Measurements from ENCODE around the gene HCK.
"Not testable (repeated sequence)": the region's sequence is repeated elsewhere in the genome, so short reads cannot be mapped to it uniquely, and the experiment has no call there.

HCK gene

DNA sequence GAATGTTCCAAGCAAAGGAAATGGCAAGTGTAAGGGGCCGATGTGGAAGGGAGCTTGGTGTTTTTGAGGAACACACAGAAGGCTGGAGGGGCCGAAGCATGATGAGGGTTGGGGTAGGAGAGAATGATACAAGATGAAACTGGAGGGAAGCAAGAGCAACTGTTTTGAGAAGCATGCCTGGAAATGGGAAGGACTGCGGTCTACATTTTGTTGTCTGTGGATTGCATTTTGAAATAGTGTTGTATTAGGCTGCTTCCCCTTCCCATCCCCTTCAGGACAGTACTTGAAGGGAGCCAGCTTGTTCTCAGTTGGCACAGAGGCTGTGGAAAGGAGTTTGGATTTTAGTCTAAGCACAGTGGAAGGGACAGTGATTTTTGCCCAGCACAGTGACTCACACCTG, 59.7 kb downstream of the HCK start:
- Histone ChIP-seq H3K36me3 (ENCODE audit: control insufficient read depth, insufficient read depth, low read length) (no peaks in the 10 kb centered on the region), H3K4me3 (ENCODE audit: insufficient read depth, low read depth, low read length, poor library complexity, severe bottlenecking) (no peak overlapping the region), H3K27ac (ENCODE audit: insufficient read depth, low read length, poor library complexity, severe bottlenecking) (no peak overlapping the region), H3K4me1 (ENCODE audit: control insufficient read depth, insufficient read depth, low read length, poor library complexity, severe bottlenecking) (peaks cover 15% of the 10 kb centered on the region), H3K9me3 (ENCODE audit: control insufficient read depth, low read length) (no peaks in the 10 kb centered on the region), H3K27me3 (replicated peaks; ENCODE audit: control insufficient read depth, insufficient read depth, low read length, poor library complexity, severe bottlenecking) (no peaks in the 10 kb centered on the region)
- DNase-seq = no peak

DNA sequence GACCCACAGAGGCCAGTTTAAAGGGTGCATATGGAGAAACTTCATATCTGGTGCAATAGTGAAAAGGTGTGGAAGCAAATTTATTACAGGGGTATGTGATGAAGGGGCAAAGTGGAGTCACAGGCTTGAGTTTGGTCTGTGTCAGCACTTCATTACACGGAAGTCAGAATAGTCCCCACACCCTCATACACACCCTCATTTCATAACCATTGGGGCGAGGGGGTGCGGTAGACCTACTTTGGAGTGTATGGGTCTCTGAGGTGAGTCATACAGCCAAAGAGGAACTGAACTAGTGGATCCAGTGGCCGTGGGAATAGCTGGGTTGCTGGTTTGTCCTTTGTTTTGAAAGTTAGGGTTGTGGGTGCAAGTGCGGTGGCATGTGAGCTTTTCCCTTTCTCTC, 60.8 kb downstream of the HCK start:
- Histone ChIP-seq H3K27ac (ENCODE audit: insufficient read depth, low read length, poor library complexity, severe bottlenecking) (no peak overlapping the region), H3K4me3 (ENCODE audit: insufficient read depth, low read depth, low read length, poor library complexity, severe bottlenecking) (no peak overlapping the region), H3K4me1 (ENCODE audit: control insufficient read depth, insufficient read depth, low read length, poor library complexity, severe bottlenecking) (peaks cover 15% of the 10 kb centered on the region), H3K36me3 (ENCODE audit: control insufficient read depth, insufficient read depth, low read length) (no peaks in the 10 kb centered on the region), H3K9me3 (ENCODE audit: control insufficient read depth, low read length) (no peaks in the 10 kb centered on the region), H3K27me3 (replicated peaks; ENCODE audit: control insufficient read depth, insufficient read depth, low read length, poor library complexity, severe bottlenecking) (no peaks in the 10 kb centered on the region)
- no peak for DNase-seq

DNA sequence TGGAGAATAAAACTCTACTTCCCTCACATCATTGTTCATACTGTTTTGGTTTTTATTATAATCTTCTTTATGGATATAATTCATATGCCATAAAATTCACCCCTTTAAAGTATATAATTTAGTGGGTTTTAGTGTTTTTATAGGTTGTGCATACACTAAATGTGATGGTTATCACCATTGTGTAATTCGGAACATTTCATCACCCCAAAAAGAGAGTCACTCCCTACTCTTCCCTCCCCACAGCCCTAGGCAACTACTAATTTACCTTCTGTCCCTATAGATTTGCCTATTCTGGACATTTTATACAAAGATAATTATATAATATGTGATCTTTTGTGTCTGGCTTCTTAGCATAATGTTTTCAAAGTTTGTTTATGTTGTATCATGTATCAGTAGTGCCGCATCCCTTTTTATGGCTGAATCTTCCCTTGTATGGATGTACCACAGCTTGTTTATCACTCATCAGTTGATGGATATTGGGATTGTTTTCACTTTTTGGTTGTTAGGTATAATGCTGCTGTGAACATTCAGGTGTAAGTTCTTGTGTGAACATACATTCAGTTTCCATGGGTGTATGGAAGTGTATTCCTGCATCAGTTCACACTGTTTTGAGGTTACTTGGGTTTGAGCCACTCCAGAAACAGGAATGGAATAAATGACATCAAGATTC, 61.7 kb downstream of the HCK start:
- H3K4me3 ChIP-seq (ENCODE audit: insufficient read depth, low read depth, low read length, poor library complexity, severe bottlenecking) = no peak overlapping the region
- peaks cover 15% of the 10 kb centered on the region for H3K4me1 ChIP-seq (ENCODE audit: control insufficient read depth, insufficient read depth, low read length, poor library complexity, severe bottlenecking)
- no peaks in the 10 kb centered on the region for H3K36me3 ChIP-seq (ENCODE audit: control insufficient read depth, insufficient read depth, low read length)
- no peak overlapping the region for H3K27ac ChIP-seq (ENCODE audit: insufficient read depth, low read length, poor library complexity, severe bottlenecking)
- DNase-seq = no peak
- H3K9me3 ChIP-seq (ENCODE audit: control insufficient read depth, low read length) = no peaks in the 10 kb centered on the region
- no peaks in the 10 kb centered on the region for H3K27me3 ChIP-seq (replicated peaks; ENCODE audit: control insufficient read depth, insufficient read depth, low read length, poor library complexity, severe bottlenecking)

DNA sequence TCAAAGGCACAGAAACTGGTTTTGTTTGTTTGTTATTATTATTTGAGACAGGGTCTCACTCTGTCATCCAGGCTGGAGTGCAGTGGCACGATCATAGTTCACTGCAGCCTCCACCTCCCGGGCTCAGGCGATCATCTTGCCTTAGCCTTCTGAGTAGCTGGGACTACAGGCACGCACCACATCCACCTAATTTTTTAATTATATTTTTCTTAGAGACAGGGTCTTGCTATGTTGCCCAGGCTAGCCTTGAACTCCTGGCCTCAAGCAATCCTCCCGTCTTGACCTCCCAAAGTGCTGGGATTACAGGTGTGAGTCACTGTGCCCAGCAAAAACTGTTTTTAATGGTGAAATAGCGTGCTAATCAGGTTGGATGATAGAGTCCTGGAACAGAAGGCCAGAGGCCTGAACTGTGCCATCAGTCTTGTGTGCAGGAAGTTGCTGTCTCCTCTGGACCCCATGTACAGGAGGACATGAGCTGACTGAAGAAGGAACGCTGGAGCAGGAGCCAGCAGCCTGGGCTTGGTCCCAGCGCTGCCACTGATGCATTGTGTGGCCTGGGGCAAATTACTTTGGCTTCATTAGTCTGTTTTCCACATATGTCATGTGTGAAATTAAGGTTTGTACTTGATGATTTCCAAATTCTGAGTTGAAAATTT, 62.4 kb downstream of the HCK start:
- Histone ChIP-seq H3K36me3 (ENCODE audit: control insufficient read depth, insufficient read depth, low read length) (no peaks in the 10 kb centered on the region), H3K9me3 (ENCODE audit: control insufficient read depth, low read length) (no peaks in the 10 kb centered on the region), H3K27ac (ENCODE audit: insufficient read depth, low read length, poor library complexity, severe bottlenecking) (no peak overlapping the region), H3K27me3 (replicated peaks; ENCODE audit: control insufficient read depth, insufficient read depth, low read length, poor library complexity, severe bottlenecking) (no peaks in the 10 kb centered on the region), H3K4me3 (ENCODE audit: insufficient read depth, low read depth, low read length, poor library complexity, severe bottlenecking) (no peak overlapping the region), H3K4me1 (ENCODE audit: control insufficient read depth, insufficient read depth, low read length, poor library complexity, severe bottlenecking) (peaks cover 15% of the 10 kb centered on the region)
- no peak for DNase-seq

DNA sequence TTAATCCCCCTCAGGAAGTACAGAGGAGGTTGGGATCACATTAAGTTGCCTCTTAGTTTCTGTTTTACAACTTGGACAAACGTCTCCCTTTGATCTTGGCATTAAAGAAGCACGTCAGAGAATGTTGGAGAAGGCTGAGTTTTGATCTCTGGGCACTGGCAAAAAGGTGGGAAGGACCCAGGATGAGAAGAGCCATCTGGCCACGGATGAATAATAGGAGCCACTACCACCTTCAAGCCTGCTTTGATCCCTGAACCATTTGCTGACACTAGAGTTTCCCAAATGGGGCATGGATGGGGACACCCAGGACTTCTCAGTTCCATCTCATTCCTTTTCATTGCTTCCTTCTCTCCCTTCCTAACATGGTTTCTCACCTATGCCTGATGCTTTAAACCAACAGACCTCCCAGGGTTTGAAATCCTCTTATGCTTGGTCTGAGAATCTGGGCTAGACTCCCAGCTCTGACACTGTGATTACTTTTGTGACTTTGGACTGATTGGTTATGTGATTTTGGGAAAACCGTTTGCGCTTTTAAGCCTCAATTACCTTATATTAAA, 63.2 kb downstream of the HCK start:
- no peaks in the 10 kb centered on the region for H3K9me3 ChIP-seq (ENCODE audit: control insufficient read depth, low read length)
- peaks cover 11% of the 10 kb centered on the region for H3K4me1 ChIP-seq (ENCODE audit: control insufficient read depth, insufficient read depth, low read length, poor library complexity, severe bottlenecking)
- DNase-seq = no peak
- H3K4me3 ChIP-seq (ENCODE audit: insufficient read depth, low read depth, low read length, poor library complexity, severe bottlenecking) = no peak overlapping the region
- H3K27ac ChIP-seq (ENCODE audit: insufficient read depth, low read length, poor library complexity, severe bottlenecking) = no peak overlapping the region
- no peaks in the 10 kb centered on the region for H3K27me3 ChIP-seq (replicated peaks; ENCODE audit: control insufficient read depth, insufficient read depth, low read length, poor library complexity, severe bottlenecking)
- H3K36me3 ChIP-seq (ENCODE audit: control insufficient read depth, insufficient read depth, low read length) = no peaks in the 10 kb centered on the region

DNA sequence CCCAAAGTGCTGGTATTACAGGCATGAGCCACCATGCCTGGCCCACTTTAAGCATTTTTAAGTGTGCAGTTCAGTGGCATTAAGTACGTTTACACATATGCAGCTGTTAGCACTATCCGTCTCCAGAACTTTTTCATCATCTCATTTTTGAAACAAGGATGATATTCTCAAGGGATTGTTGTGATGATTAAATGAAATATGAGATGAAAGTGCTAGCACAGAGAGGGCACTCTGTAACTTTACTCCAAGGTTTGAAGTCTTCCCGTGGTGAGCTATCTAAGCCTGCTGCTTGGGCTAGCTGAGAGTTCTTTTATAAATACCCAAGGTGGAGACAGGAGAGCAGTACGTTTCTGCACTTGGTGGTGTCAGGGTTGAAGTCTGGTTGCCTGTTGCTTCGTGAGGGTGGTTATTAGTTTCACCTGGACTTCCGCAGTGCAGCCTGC, 64.1 kb downstream of the HCK start:
- Histone ChIP-seq H3K4me1 (ENCODE audit: control insufficient read depth, insufficient read depth, low read length, poor library complexity, severe bottlenecking) (peaks cover 7% of the 10 kb centered on the region), H3K27ac (ENCODE audit: insufficient read depth, low read length, poor library complexity, severe bottlenecking) (no peak overlapping the region), H3K36me3 (ENCODE audit: control insufficient read depth, insufficient read depth, low read length) (no peaks in the 10 kb centered on the region), H3K9me3 (ENCODE audit: control insufficient read depth, low read length) (no peaks in the 10 kb centered on the region), H3K4me3 (ENCODE audit: insufficient read depth, low read depth, low read length, poor library complexity, severe bottlenecking) (no peak overlapping the region), H3K27me3 (replicated peaks; ENCODE audit: control insufficient read depth, insufficient read depth, low read length, poor library complexity, severe bottlenecking) (no peaks in the 10 kb centered on the region)
- no peak for DNase-seq

DNA sequence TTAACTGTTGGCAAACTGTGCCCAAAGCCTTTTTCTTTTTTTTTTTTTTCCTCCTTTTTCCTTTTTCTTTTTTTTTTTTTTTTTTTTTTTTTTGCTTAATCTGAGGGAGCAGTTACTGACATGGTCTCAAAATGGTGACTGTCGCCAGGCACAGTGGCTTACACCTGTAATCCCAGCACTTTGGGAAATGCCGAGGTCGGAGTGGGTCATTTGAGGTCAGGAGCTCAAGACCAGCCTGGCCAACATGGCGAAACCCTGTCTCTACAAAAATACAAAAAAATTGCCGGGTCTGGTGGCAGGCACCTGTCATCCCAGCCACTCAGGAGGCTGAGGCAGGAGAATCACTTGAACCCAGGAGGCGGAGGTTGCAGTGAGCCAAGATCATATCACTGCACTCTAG, 64.8 kb downstream of the HCK start:
- not testable (repeated sequence) for H3K36me3 ChIP-seq (ENCODE audit: control insufficient read depth, insufficient read depth, low read length); DNase-seq; H3K27me3 ChIP-seq (replicated peaks; ENCODE audit: control insufficient read depth, insufficient read depth, low read length, poor library complexity, severe bottlenecking); H3K9me3 ChIP-seq (ENCODE audit: control insufficient read depth, low read length); H3K4me1 ChIP-seq (ENCODE audit: control insufficient read depth, insufficient read depth, low read length, poor library complexity, severe bottlenecking); H3K4me3 ChIP-seq (ENCODE audit: insufficient read depth, low read depth, low read length, poor library complexity, severe bottlenecking); H3K27ac ChIP-seq (ENCODE audit: insufficient read depth, low read length, poor library complexity, severe bottlenecking)

DNA sequence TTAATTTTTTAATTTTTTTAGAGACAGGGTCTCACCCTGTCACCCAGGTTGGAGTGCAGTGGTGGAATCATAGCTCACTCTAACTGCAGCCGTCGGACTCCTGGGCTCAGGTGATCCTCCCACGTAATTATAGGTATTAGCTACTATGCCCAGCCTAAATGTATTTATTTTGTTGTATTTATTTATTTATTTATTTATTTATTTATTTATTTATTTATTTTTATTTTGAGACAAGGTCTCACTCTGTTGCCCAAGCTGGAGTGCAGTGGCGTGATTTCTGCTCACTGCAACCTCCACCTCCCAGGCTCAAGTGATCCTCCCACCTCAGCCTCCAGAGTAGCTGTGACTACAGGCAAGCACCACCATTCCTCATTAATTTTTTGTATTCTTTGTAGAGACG, 66.4 kb downstream of the HCK start:
- H3K4me3 ChIP-seq (ENCODE audit: insufficient read depth, low read depth, low read length, poor library complexity, severe bottlenecking); DNase-seq; H3K36me3 ChIP-seq (ENCODE audit: control insufficient read depth, insufficient read depth, low read length); H3K27me3 ChIP-seq (replicated peaks; ENCODE audit: control insufficient read depth, insufficient read depth, low read length, poor library complexity, severe bottlenecking); H3K27ac ChIP-seq (ENCODE audit: insufficient read depth, low read length, poor library complexity, severe bottlenecking); H3K9me3 ChIP-seq (ENCODE audit: control insufficient read depth, low read length); H3K4me1 ChIP-seq (ENCODE audit: control insufficient read depth, insufficient read depth, low read length, poor library complexity, severe bottlenecking): not testable (repeated sequence)

DNA sequence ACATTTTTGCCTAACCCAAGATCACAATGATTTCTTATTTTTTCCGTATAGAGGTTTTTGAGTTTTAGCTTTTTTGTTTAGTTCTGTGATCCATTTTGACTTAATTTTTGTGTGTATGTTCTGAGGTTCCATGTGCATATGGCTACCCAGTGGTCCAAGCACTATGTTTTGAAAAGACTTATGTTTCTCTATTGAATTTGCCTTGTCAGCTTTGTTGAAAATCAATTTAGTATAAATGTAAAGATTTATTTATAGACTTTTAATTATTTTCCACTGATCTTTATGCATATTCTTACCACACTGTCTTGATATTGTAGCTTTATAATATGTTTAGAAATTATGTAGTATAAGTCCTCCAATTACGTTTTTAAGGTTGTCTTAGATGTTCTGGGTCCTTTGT, 67.7 kb downstream of the HCK start:
- Histone ChIP-seq H3K4me1 (ENCODE audit: control insufficient read depth, insufficient read depth, low read length, poor library complexity, severe bottlenecking) (no peaks in the 10 kb centered on the region), H3K9me3 (ENCODE audit: control insufficient read depth, low read length) (no peaks in the 10 kb centered on the region), H3K36me3 (ENCODE audit: control insufficient read depth, insufficient read depth, low read length) (no peaks in the 10 kb centered on the region), H3K4me3 (ENCODE audit: insufficient read depth, low read depth, low read length, poor library complexity, severe bottlenecking) (no peak overlapping the region), H3K27me3 (replicated peaks; ENCODE audit: control insufficient read depth, insufficient read depth, low read length, poor library complexity, severe bottlenecking) (no peaks in the 10 kb centered on the region), H3K27ac (ENCODE audit: insufficient read depth, low read length, poor library complexity, severe bottlenecking) (no peak overlapping the region)
- no peak for DNase-seq

DNA sequence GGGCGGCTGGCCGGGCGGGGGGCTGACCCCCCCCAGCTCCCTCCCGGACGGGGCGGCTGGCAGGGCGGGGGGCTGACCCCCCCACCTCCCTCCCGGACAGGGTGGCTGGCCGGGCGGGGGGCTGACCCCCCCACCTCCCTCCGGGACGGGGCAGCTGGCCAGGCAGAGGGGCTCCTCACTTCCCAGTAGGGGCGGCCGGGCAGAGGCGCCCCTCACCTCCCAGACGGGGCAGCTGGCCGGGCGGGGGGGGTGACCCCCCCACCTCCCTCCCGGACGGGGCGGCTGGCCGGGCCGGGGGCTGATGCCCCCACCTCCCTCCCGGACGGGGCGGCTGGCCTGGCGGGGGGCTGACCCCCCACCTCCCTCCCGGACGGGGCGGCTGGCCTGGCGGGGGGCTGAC, 69.9 kb downstream of the HCK start:
- DNase-seq; H3K27me3 ChIP-seq (replicated peaks; ENCODE audit: control insufficient read depth, insufficient read depth, low read length, poor library complexity, severe bottlenecking); H3K4me3 ChIP-seq (ENCODE audit: insufficient read depth, low read depth, low read length, poor library complexity, severe bottlenecking); H3K36me3 ChIP-seq (ENCODE audit: control insufficient read depth, insufficient read depth, low read length); H3K4me1 ChIP-seq (ENCODE audit: control insufficient read depth, insufficient read depth, low read length, poor library complexity, severe bottlenecking); H3K27ac ChIP-seq (ENCODE audit: insufficient read depth, low read length, poor library complexity, severe bottlenecking); H3K9me3 ChIP-seq (ENCODE audit: control insufficient read depth, low read length): not testable (repeated sequence)

Data from effector memory CD4-positive, alpha-beta T cell (primary cell).